Measurements from ENCODE around the gene ATP8A2. TPM values are rescaled to one million over a fixed set of nuclear protein-coding genes. Genes with fewer than 3 reads are reported as not detected.

The ATP8A2 gene
- total and polyA plus RNA-seq, 2 of the 8 experiments (the other 6 are each of a cell fraction or from before 2014, with no cell fraction given): 2.4 to 8.3 TPM

GRCh38 chr13:25766991-25767390 lies 395.2 kb downstream of the ATP8A2 start:
- Histone ChIP-seq H3K79me2 (ENCODE audit: control insufficient read depth in 1 of 2, insufficient read depth in 2 of 2, low read length in 2 of 2) (no peaks in the 10 kb centered on the region), H4K20me1 (replicated peaks in 1 of 2; ENCODE audit: control insufficient read depth in 1 of 2, insufficient read depth in 2 of 2, low read length in 2 of 2) (no peaks in the 10 kb centered on the region), H2BK15ac (ENCODE audit: low read length) (no peak overlapping the region), H3K4me3 (ENCODE audit: extremely low read depth in 1 of 4, insufficient read depth in 2 of 4, low read depth in 3 of 4, low read length in 4 of 4) (no peak overlapping the region), H3K14ac (ENCODE audit: insufficient read length) (no peak overlapping the region), H2BK120ac (replicated peaks; ENCODE audit: low read depth, low read length) (no peak overlapping the region), H3K36me3 (ENCODE audit: control insufficient read depth in 2 of 4, insufficient read depth in 4 of 4, low read length in 3 of 4) (no peaks in the 10 kb centered on the region; a peak in 1 of 8 replicates), H3K79me1 (ENCODE audit: low read depth, low read length) (no peaks in the 10 kb centered on the region), H2BK5ac (ENCODE audit: low read depth, low read length) (no peak overlapping the region), H3K9me3 (ENCODE audit: insufficient read depth in 2 of 2, low read depth in 1 of 2, low read length in 1 of 2) (peaks cover 0 to 2% of the 10 kb centered on the region in 2 experiments; a peak in 1 of 4 replicates), H4K91ac (replicated peaks; ENCODE audit: insufficient read length, low read length) (no peak overlapping the region), H3K9ac (replicated peaks in 1 of 4; ENCODE audit: extremely low read depth in 1 of 4, low read depth in 3 of 4, low read length in 3 of 4) (no peak overlapping the region), H3K23me2 (ENCODE audit: low read depth, low read length) (no peaks in the 10 kb centered on the region), H2BK12ac (ENCODE audit: low read depth, low read length) (no peak overlapping the region), H3K23ac (ENCODE audit: insufficient read length) (no peak overlapping the region), H4K5ac (ENCODE audit: insufficient read length, low read depth, low read length) (no peak overlapping the region), H3K27ac (ENCODE audit: low read depth, low read length) (no peak overlapping the region), H3K4me2 (ENCODE audit: insufficient read depth in 1 of 2, low read depth in 2 of 2, low read length in 2 of 2) (no peak overlapping the region), H3K18ac (ENCODE audit: extremely low read depth, low read length) (no peak overlapping the region), H3K27me3 (replicated peaks in 1 of 4; ENCODE audit: control insufficient read depth in 3 of 4, extremely low read depth in 1 of 4, insufficient read depth in 3 of 4, low read length in 3 of 4) (peaks cover 0 to 1% (median 0%) of the 10 kb centered on the region in 4 experiments; a peak in 1 of 7 replicates), H4K8ac (ENCODE audit: extremely low read depth, insufficient read depth, low read length) (no peak overlapping the region), H2BK20ac (ENCODE audit: low read length) (no peak overlapping the region), H2AFZ (ENCODE audit: low read length) (no peak overlapping the region), H3K4ac (replicated peaks; ENCODE audit: insufficient read length, low read depth, low read length) (no peak overlapping the region), H3K56ac (replicated peaks; ENCODE audit: insufficient read length, low read depth, low read length) (no peak overlapping the region), H3K4me1 (replicated peaks in 1 of 4; ENCODE audit: control insufficient read depth in 3 of 4, insufficient read depth in 4 of 4, low read length in 3 of 4) (peaks cover 7 to 23% (median 10%) of the 10 kb centered on the region in 4 experiments), H2AK5ac (ENCODE audit: low read depth, low read length) (no peak overlapping the region)
- FAIRE-seq: no peak
- 84% methylated on average over 1 of the region's 1 CpG; no CpG with 5 or more reads in 1 of the 2 experiments for WGBS, 2 experiments (ENCODE audit: extremely low coverage in 1 of 2, insufficient coverage in 1 of 2, insufficient read length in 1 of 2, insufficient replicate concordance in 2 of 2, low coverage in 1 of 2, low lambda C conversion rate in 2 of 2, missing lambda C conversion rate in 1 of 2)
- TF ChIP-seq POLR2A (IDR thresholded peaks at IDR 0.05; ENCODE audit: control extremely low read depth in 1 of 2, low read depth in 2 of 2, low read length in 2 of 2) (no peak), TEAD4 (IDR thresholded peaks at IDR 0.05; ENCODE audit: low read depth, low read length) (no peak), RBBP5 (IDR thresholded peaks at IDR 0.05; ENCODE audit: borderline replicate concordance, low read depth, low read length) (no peak), CHD2 (IDR thresholded peaks at IDR 0.05; ENCODE audit: low read length) (no peak), CREB1 (IDR thresholded peaks at IDR 0.05) (no peak), TAF7 (optimal IDR thresholded peaks at IDR 0.05; ENCODE audit: borderline replicate concordance, low read depth, low read length) (no peak), POU5F1 (IDR thresholded peaks at IDR 0.05; ENCODE audit: low read depth, low read length) (no peak), ATF3 (IDR thresholded peaks at IDR 0.05; ENCODE audit: insufficient read depth, low read depth, low read length) (no peak)
- ChIA-PET CTCF (ENCODE audit: partially characterized antibody) (interaction anchor here (0.6 to 1.8 kb wide), 6 partner anchors 8 to 69 kb away, joined by 3 to 4 read pairs (median 3); no protein-coding TSS in a partner anchor), POLR2A (ENCODE audit: partially characterized antibody) (no interaction called here)
- no peak for DNase-seq (ENCODE audit: low read depth in 1 of 2, low spot score in 2 of 2)

All from H1 (cell line).